A673 (cell line): ENCODE measurements around the gene A1BG. TPM values are rescaled to one million over a fixed set of nuclear protein-coding genes. Genes with fewer than 3 reads are reported as not detected.

Experiments
- BruUV-seq: library from RNA; stranded (reverse); fragments of 400-500 nt; replicated peaks from 2 replicates; lab custom pipeline; 2021; lab: Mats Ljungman, UMichigan
- CTCF ChIA-PET: fragments of 300-600 bp; sonication (Branson Sonifier 250); formaldehyde crosslinking; loops from one replicate; lab custom pipeline; 2022; ENCODE audit warnings: antibody characterized with exemption; lab: Charles Lee
- POLR2A ChIA-PET: fragments of 300-600 bp; sonication (Branson Sonifier 250); formaldehyde crosslinking; loops from one replicate; lab custom pipeline; 2022; ENCODE audit warnings: antibody characterized with exemption; ENCODE audit not compliant: low non-redundant PET; lab: Charles Lee
- DNase-seq: peaks from one replicate; pipeline ENCODE4 v3.0.0-alpha.2; 2015; ENCODE audit warnings: low spot score
- H3K27ac ChIP-seq: fragments of 200-600 bp; sonication (generic); 2 replicates; pipeline ENCODE4 v1.5.1; 2016; ENCODE audit warnings: mixed run types, low read depth, mild to moderate bottlenecking, mixed read lengths, antibody characterized with exemption, low read length; ENCODE audit not compliant: poor library complexity, severe bottlenecking
- H3K27me3 ChIP-seq: fragments of 200-600 bp; sonication (generic); replicated peaks from 2 replicates; pipeline ENCODE4 v1.6.1; 2017; ENCODE audit warnings: mixed run types, low read depth, mild to moderate bottlenecking, mixed read lengths, antibody characterized with exemption, low read length; ENCODE audit not compliant: insufficient read depth, poor library complexity
- H3K36me3 ChIP-seq: fragments of 200-600 bp; sonication (generic); 2 replicates; pipeline ENCODE4 v1.6.1; 2016; ENCODE audit warnings: mixed run types, mild to moderate bottlenecking, mixed read lengths, antibody characterized with exemption, low read length; ENCODE audit not compliant: insufficient read depth, poor library complexity, severe bottlenecking
- H3K4me1 ChIP-seq: fragments of 200-600 bp; sonication (generic); 2 replicates; pipeline ENCODE4 v1.6.1; 2017; ENCODE audit warnings: mixed run types, mild to moderate bottlenecking, mixed read lengths, antibody characterized with exemption, low read length; ENCODE audit not compliant: insufficient read depth, poor library complexity, severe bottlenecking
- H3K4me3 ChIP-seq: fragments of 200-600 bp; sonication (generic); 2 replicates; pipeline ENCODE4 v1.5.1; 2016; ENCODE audit warnings: low read depth, mixed run types, mild to moderate bottlenecking, mixed read lengths, low read length; ENCODE audit not compliant: poor library complexity, severe bottlenecking
- H3K9me3 ChIP-seq: fragments of 200-600 bp; sonication (generic); 2 replicates; pipeline ENCODE4 v1.6.1; 2016; ENCODE audit warnings: mixed run types, low read depth, mild to moderate bottlenecking, mixed read lengths, antibody characterized with exemption, low read length; ENCODE audit not compliant: poor library complexity, severe bottlenecking
- CTCF ChIP-seq: fragments of 300-800, 200-600 bp; sonication (generic); conservative IDR thresholded peaks from 2 replicates; pipeline ENCODE4 v1.5.1; 2017; ENCODE audit warnings: low read depth, mild to moderate bottlenecking, antibody characterized with exemption, low read length, moderate library complexity, mixed read lengths
- EZH2 ChIP-seq: fragments of 200-600 bp; sonication (generic); IDR thresholded peaks from 2 replicates; pipeline ENCODE4 v1.6.1; 2017; ENCODE audit warnings: borderline replicate concordance, low read depth, mild to moderate bottlenecking, mixed read lengths, antibody characterized with exemption, low read length; ENCODE audit not compliant: poor library complexity, severe bottlenecking
- intact Hi-C: fragments of 100-400 bp; cut with micrococcal nuclease; formaldehyde crosslinking; loops from one replicate; pipeline ENCODE4 v1.10.0; 2022; ENCODE audit not compliant: unreplicated experiment
- total RNA-seq: library from RNA; stranded (reverse); gene quantifications from 2 replicates; pipeline ENCODE4 v1.2.3, GENCODE V29; 2021

The A1BG gene
- total RNA-seq, 1 experiment from 2014 or later = 15.2 TPM

GRCh38 chr19:58305932-58306323 is 47.4 kb downstream of the A1BG start:
- Histone ChIP-seq H3K4me1 (peaks cover 8% of the 10 kb centered on the region), H3K4me3 (peak overlapping the region; percentile 83), H3K27me3 (no peaks in the 10 kb centered on the region), H3K36me3 (peaks cover 33% of the 10 kb centered on the region), H3K27ac (peak overlapping the region; percentile 87), H3K9me3 (no peaks in the 10 kb centered on the region)
- TF ChIP-seq CTCF = no peak
- TF ChIP-seq EZH2 = no peak
- ChIA-PET CTCF (no interaction called here), POLR2A (no interaction called here)
- no peak for DNase-seq
- intact Hi-C loops = loop anchor here (2.0 kb wide), 2 partner anchors 27 to 75 kb away; partner anchors contain the start of genes ZNF8 and ZNF837
- no TSS peak for BruUV-seq

- CTCF ChIA-PET = interaction anchor here (0.6 kb wide), 2 partner anchors 209 to 900 kb away, joined by 4 to 6 read pairs; no protein-coding TSS in a partner anchor
- no peak for TF ChIP-seq EZH2
- no peak for TF ChIP-seq CTCF
- peak; percentile 99 for DNase-seq
- peak within 1 kb of the TSS; percentile 87 for H3K27ac ChIP-seq
- no peaks in the 10 kb centered on the region for H3K9me3 ChIP-seq
- H3K4me1 ChIP-seq = peaks cover 8% of the 10 kb centered on the region
- POLR2A ChIA-PET = no interaction called here
- H3K36me3 ChIP-seq = peaks cover 38% of the 10 kb centered on the region
- H3K4me3 ChIP-seq = peak within 1 kb of the TSS; percentile 83
- no TSS peak for BruUV-seq
- intact Hi-C loops = loop anchor here (2.0 kb wide), 2 partner anchors 26 to 76 kb away; partner anchors contain the start of genes ZNF8 and ZNF837
- no peaks in the 10 kb centered on the region for H3K27me3 ChIP-seq
Observed at GRCh38 chr19:58305065-58305931, 48.0 kb downstream of the A1BG start, which contains the start of gene ERVK3-1. ERVK3-1 (plus strand) TSS chr19:58305377; CDS start chr19:58312169, 6,792 bp downstream.

- DNase-seq = no peak
- Histone ChIP-seq H3K27me3 (no peaks in the 10 kb centered on the region), H3K4me1 (peaks cover 8% of the 10 kb centered on the region), H3K36me3 (peaks cover 38% of the 10 kb centered on the region), H3K27ac (peak overlapping the region; percentile 87), H3K4me3 (peak overlapping the region; percentile 83), H3K9me3 (no peaks in the 10 kb centered on the region)
- ChIA-PET CTCF (interaction anchor here (0.6 kb wide), 1 partner anchor 209 kb away, joined by 4 read pairs; no protein-coding TSS in a partner anchor), POLR2A (interaction anchor here (0.6 kb wide), 1 partner anchor 31 kb away, joined by 3 read pairs; no protein-coding TSS in a partner anchor)
- intact Hi-C loops = loop anchor here (2.0 kb wide), 2 partner anchors 26 to 76 kb away; partner anchors contain the start of genes ZNF8 and ZNF837
- no peak for TF ChIP-seq CTCF
- BruUV-seq = no TSS peak
Observed at GRCh38 chr19:58304748-58305064, 48.6 kb downstream of the A1BG start.
